Mononuclear cell (primary cell): Measurements from ENCODE around the gene PRKAR2B. TPM values are rescaled to one million over a fixed set of nuclear protein-coding genes. Genes with fewer than 3 reads are reported as not detected.

Experiments used
- H3K27me3 ChIP-seq: 2 replicates; pipeline ENCODE4 v1.6.0; 2011; ENCODE audit warnings: low read length, control low read depth; ENCODE audit not compliant: insufficient read depth
- H3K4me1 ChIP-seq: 2 replicates; pipeline ENCODE4 v1.5.1; 2011; ENCODE audit warnings: mild to moderate bottlenecking, low read length, control low read depth; ENCODE audit not compliant: insufficient read depth
- H3K4me3 ChIP-seq: 2 replicates; pipeline ENCODE4 v1.5.1; 2011; ENCODE audit warnings: mild to moderate bottlenecking, low read length, moderate library complexity
- H3K9me3 ChIP-seq: 2 replicates; pipeline ENCODE4 v1.5.1; 2011; ENCODE audit warnings: low read depth, mild to moderate bottlenecking, control low read depth, low read length
- total RNA-seq: library from RNA; depleted of rRNA; stranded (reverse); fragments of >200 nt; gene quantifications from one replicate; pipeline ENCODE4 v1.2.3, GENCODE V29; 2012

PRKAR2B gene
- total RNA-seq, 1 donor: 62.1 TPM

GRCh38 chr7:107171496-107171895, 127.0 kb downstream of the PRKAR2B start:
- Histone ChIP-seq H3K4me1 (peaks cover 24% of the 10 kb centered on the region), H3K27me3 (no peaks in the 10 kb centered on the region), H3K4me3 (no peak overlapping the region), H3K9me3 (no peaks in the 10 kb centered on the region)

- Histone ChIP-seq H3K9me3 (no peaks in the 10 kb centered on the region), H3K4me1 (peaks cover 24% of the 10 kb centered on the region), H3K4me3 (no peak overlapping the region)
These were observed 127.9 kb downstream of the PRKAR2B start for GRCh38 chr7:107172276-107173032.

GRCh38 chr7:107173191-107173590, 128.7 kb downstream of the PRKAR2B start:
- H3K4me1 ChIP-seq: peaks cover 24% of the 10 kb centered on the region
- no peaks in the 10 kb centered on the region for H3K27me3 ChIP-seq
- no peaks in the 10 kb centered on the region for H3K9me3 ChIP-seq
- no peak overlapping the region for H3K4me3 ChIP-seq

More at GRCh38 chr7:107172276-107173032, 127.9 kb downstream of the PRKAR2B start:
- no peaks in the 10 kb centered on the region for H3K27me3 ChIP-seq

GRCh38 chr7:107173691-107174406, 129.3 kb downstream of the PRKAR2B start:
- Histone ChIP-seq H3K4me1 (peaks cover 24% of the 10 kb centered on the region), H3K9me3 (no peaks in the 10 kb centered on the region), H3K4me3 (no peak overlapping the region), H3K27me3 (no peaks in the 10 kb centered on the region)

- H3K4me3 ChIP-seq: no peak overlapping the region
- no peaks in the 10 kb centered on the region for H3K9me3 ChIP-seq
- H3K27me3 ChIP-seq: no peaks in the 10 kb centered on the region
- peaks cover 12% of the 10 kb centered on the region for H3K4me1 ChIP-seq
These were observed 135.0 kb downstream of the PRKAR2B start for GRCh38 chr7:107179326-107180164.

GRCh38 chr7:107180378-107180777, 135.9 kb downstream of the PRKAR2B start:
- no peaks in the 10 kb centered on the region for H3K9me3 ChIP-seq
- no peaks in the 10 kb centered on the region for H3K27me3 ChIP-seq
- H3K4me1 ChIP-seq: peaks cover 11% of the 10 kb centered on the region
- no peak overlapping the region for H3K4me3 ChIP-seq

GRCh38 chr7:107181172-107181571, 136.7 kb downstream of the PRKAR2B start:
- H3K9me3 ChIP-seq: no peaks in the 10 kb centered on the region
- H3K4me3 ChIP-seq: no peak overlapping the region
- H3K27me3 ChIP-seq: no peaks in the 10 kb centered on the region
- H3K4me1 ChIP-seq: peaks cover 7% of the 10 kb centered on the region

GRCh38 chr7:107185716-107186115, 141.2 kb downstream of the PRKAR2B start:
- H3K9me3 ChIP-seq: no peaks in the 10 kb centered on the region
- no peaks in the 10 kb centered on the region for H3K4me1 ChIP-seq
- no peak overlapping the region for H3K4me3 ChIP-seq
- no peaks in the 10 kb centered on the region for H3K27me3 ChIP-seq

- no peaks in the 10 kb centered on the region for H3K27me3 ChIP-seq
- H3K4me3 ChIP-seq: no peak overlapping the region
- H3K9me3 ChIP-seq: no peaks in the 10 kb centered on the region
- H3K4me1 ChIP-seq: no peaks in the 10 kb centered on the region
These were observed 141.7 kb downstream of the PRKAR2B start for GRCh38 chr7:107186240-107186639.

GRCh38 chr7:107187774-107188173, 143.3 kb downstream of the PRKAR2B start:
- H3K27me3 ChIP-seq: no peaks in the 10 kb centered on the region
- no peaks in the 10 kb centered on the region for H3K4me1 ChIP-seq
- no peaks in the 10 kb centered on the region for H3K9me3 ChIP-seq
- no peak overlapping the region for H3K4me3 ChIP-seq

GRCh38 chr7:107190090-107190489, 145.6 kb downstream of the PRKAR2B start:
- Histone ChIP-seq H3K9me3 (no peaks in the 10 kb centered on the region), H3K4me1 (no peaks in the 10 kb centered on the region)

GRCh38 chr7:107194052-107194451, 149.5 kb downstream of the PRKAR2B start:
- H3K27me3 ChIP-seq: no peaks in the 10 kb centered on the region
- H3K4me1 ChIP-seq: no peaks in the 10 kb centered on the region
- no peaks in the 10 kb centered on the region for H3K9me3 ChIP-seq
- no peak overlapping the region for H3K4me3 ChIP-seq

More at GRCh38 chr7:107190090-107190489, 145.6 kb downstream of the PRKAR2B start:
- Histone ChIP-seq H3K4me3 (no peak overlapping the region), H3K27me3 (no peaks in the 10 kb centered on the region)

GRCh38 chr7:107196834-107197610, 152.5 kb downstream of the PRKAR2B start:
- H3K4me1 ChIP-seq: no peaks in the 10 kb centered on the region
- H3K27me3 ChIP-seq: no peaks in the 10 kb centered on the region
- H3K9me3 ChIP-seq: no peaks in the 10 kb centered on the region
- no peak overlapping the region for H3K4me3 ChIP-seq

GRCh38 chr7:107201795-107202450, 157.4 kb downstream of the PRKAR2B start:
- Histone ChIP-seq H3K9me3 (no peaks in the 10 kb centered on the region), H3K4me1 (no peaks in the 10 kb centered on the region), H3K4me3 (no peak overlapping the region), H3K27me3 (no peaks in the 10 kb centered on the region)
